Left colon (tissue), 2 donors: Measurements from ENCODE around the gene P2RY13. TPM values are rescaled to one million over a fixed set of nuclear protein-coding genes. Genes with fewer than 3 reads are reported as not detected.
A peak's percentile ranks its signal among the peaks of the same experiment; 100 is the strongest.

ENCODE experiments used
- ATAC-seq: fragments of 200-7000 bp; cut with Tn5 transposase; one replicate; pipeline ENCODE4 v1.9.1; 2020; ENCODE audit warnings: mild to moderate bottlenecking, moderate library complexity
- DNase-seq, 2 donors: peaks; one replicate each; pipeline ENCODE4 v3.0.0-alpha.2; 2020
- intact Hi-C, 2 donors: fragments of 100-400 bp; cut with DNase I in 1 of 2; cut with micrococcal nuclease in 1 of 2; formaldehyde crosslinking; loops; one replicate each; pipeline versions ENCODE4 v1.11.2 to v1.14.0; 2022; cut with DNase I, micrococcal nuclease
- long read RNA-seq: library from polyadenylated mRNA; unstranded; transcript quantifications from one replicate; pipeline ENCODE4 v2.0.0, GENCODE V29; 2021
- total RNA-seq, 2 donors: library from RNA; stranded (reverse); fragmentation: NEBNext Ultra II Directional; extraction: Animal tissue kit (Norgen Biotek cat#: 25700); gene quantifications; one replicate each; pipeline ENCODE4 v1.2.1, GENCODE V29; 2021
- donor health status: DM: no; HTN: no; CAD: no.
- donor health status: DM: yes; HTN: yes; CAD: no.

P2RY13 gene
- 1 to 10 TPM in 1 of 2 donors, under 1 TPM in 1; 0.15 to 1.5 TPM for total RNA-seq
- long read RNA-seq: 0 reads

- no peak for DNase-seq
- intact Hi-C loops: no loop called here
- no peak for ATAC-seq
Observed at GRCh38 chr3:151329363-151329762, at the start of gene P2RY13. P2RY13 (minus strand) TSS chr3:151329549; CDS start chr3:151329528, 21 bp downstream.

- DNase-seq (no peak), ATAC-seq (no peak)
- intact Hi-C loops: no loop called here
Observed at GRCh38 chr3:151377768-151378385, 48.5 kb upstream of the P2RY13 start.

DNA sequence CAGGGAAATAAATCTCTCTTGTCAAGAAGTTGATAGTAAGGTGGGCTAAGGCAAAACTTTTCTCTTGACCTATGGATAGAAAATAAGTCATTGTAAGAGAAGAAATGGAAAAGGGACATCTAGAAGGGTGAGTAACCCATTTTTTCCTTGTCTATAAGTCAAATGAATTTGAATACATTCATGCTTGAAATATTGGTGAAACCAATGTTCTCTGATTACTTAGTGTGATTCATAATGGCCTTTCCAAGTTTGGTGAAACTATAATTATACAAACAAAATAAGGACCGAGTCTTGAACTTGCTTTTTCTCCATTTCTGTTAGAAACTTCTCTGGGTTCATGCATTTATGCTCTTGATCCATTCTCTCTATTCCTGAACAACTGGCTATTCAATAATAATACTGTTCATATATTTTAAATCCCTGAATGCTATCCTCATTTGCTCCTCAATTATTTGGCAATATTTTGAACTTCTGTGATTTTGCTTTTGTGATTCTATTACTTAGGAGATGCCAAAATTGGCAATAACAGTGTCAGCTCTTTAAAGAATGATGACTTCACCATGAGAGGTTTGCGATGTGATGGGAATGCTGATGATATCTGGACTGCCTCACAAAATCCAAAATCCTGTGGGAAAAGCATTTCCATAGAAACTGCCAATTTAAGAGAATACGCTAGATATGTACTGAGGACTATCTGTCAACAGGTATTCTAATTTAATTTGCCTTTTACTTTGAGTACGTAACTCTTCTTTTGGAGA lies 42.9 kb upstream of the P2RY13 start:
- DNase-seq (no peak), ATAC-seq (no peak)
- intact Hi-C loops: no loop called here

GRCh38 chr3:151371526-151371925 lies 42.2 kb upstream of the P2RY13 start:
- no peak for DNase-seq
- intact Hi-C loops: no loop called here
- no peak for ATAC-seq

DNA sequence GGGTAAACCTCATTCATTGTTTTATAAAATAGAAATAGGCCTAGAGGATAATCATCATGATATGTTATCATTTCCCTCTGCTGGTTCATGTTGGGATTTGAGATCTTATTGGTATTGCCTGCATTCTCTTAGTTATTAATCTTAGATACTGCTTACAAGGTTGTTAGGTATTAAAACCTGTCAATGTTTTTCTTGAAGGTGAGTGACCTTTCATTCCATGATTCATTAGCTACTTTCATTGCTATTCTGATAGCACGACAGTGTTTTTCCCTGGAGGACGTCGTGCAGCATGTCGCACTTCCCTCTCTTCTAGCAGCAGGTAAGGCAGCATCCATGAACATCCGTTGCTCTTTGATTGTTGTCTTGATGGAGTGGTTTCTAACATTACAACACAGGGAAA lies 38.1 kb upstream of the P2RY13 start:
- intact Hi-C loops: no loop called here
- DNase-seq (no peak), ATAC-seq (no peak)

- DNase-seq (no peak), ATAC-seq (no peak)
- intact Hi-C loops: no loop called here
Observed at GRCh38 chr3:151366993-151367392, 37.6 kb upstream of the P2RY13 start.

- no peak for ATAC-seq
Observed at GRCh38 chr3:151362751-151363174, 33.4 kb upstream of the P2RY13 start.

DNA sequence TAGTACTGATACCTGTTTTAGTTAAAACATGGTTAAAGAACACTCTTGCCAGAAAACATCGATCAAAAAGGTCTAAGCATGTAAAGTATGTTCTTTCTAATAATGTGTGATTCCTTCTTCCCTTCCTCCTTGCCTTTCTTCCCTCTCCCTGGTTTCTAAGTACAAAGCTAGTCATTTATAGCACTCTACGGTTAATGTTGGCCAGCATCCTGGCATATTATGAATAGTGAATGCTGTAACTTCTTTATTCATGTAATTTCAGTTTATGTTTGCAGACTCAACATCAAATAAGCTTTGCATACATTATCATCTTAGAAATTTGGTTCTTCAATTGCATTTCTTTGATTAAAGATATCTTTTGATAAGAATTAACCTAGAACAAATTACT lies 28.1 kb upstream of the P2RY13 start:
- ATAC-seq: no peak

More at GRCh38 chr3:151362751-151363174, 33.4 kb upstream of the P2RY13 start:
- intact Hi-C loops: no loop called here
- no peak for DNase-seq

DNA sequence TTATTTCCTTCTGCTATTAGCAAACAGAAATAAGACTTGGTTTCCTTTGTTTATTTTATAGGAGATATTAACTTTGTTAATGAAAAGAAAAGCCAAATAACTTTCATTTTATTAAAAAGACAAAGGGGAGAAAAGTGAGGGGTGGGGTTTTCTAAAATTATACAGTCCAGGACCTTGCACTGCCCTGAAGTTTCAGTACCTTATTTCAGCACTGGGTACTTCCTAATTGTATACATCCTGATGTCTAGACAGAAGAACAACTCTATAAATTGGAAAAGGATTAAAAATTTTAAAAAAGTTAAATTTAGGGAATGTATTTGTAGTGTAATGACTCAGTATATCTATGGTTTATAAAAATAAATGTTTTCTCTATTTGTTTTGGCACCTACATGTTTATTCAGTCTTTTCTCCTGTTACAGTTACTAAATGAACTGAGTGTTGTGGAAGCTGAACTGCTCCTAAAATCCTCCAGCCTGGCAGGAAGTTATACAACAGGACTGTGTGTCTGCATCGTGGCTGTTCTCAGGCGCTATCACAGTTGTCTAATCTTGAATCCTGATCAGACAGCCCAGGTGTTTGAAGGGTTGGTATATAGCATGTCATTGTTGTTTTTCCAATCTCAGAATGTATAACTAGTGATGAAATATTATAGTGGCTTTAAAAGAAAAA lies 27.6 kb upstream of the P2RY13 start:
- ATAC-seq (no peak), DNase-seq (no peak)
- intact Hi-C loops: no loop called here

More for the DNA sequence above, 28.1 kb upstream of the P2RY13 start:
- intact Hi-C loops: no loop called here
- DNase-seq: no peak

GRCh38 chr3:151351648-151352047 lies 22.3 kb upstream of the P2RY13 start:
- intact Hi-C loops: no loop called here
- ATAC-seq (no peak), DNase-seq (no peak)

GRCh38 chr3:151351219-151351618 lies 21.9 kb upstream of the P2RY13 start:
- intact Hi-C loops: no loop called here
- no peak for ATAC-seq
- no peak for DNase-seq

DNA sequence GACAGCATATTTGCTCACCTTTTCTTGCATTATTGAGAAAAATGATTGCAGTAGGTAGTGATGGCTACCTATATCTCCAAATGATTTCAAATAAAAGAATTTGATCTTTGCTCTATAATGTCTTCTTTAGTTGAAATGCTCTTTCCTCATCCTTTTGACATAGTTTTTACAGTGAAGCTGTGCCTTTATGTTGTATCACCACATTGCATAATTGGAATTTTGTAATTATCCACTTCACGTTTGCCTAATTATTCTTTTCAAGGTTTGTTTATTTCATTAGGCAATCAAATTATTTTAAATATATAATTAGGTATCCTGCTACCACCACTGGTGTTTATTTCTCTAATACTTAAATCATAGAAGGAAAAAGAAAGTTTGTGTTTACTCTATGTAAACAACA lies 21.3 kb upstream of the P2RY13 start:
- intact Hi-C loops: no loop called here
- no peak for DNase-seq
- no peak for ATAC-seq

- ATAC-seq: no peak
- DNase-seq: peak; percentile 16 to 33
- intact Hi-C loops: no loop called here
Observed at GRCh38 chr3:151347432-151347831, 18.1 kb upstream of the P2RY13 start.

GRCh38 chr3:151346292-151346691 lies 16.9 kb upstream of the P2RY13 start:
- intact Hi-C loops: no loop called here
- DNase-seq (no peak), ATAC-seq (no peak)

- ATAC-seq: no peak
- intact Hi-C loops: no loop called here
- DNase-seq: no peak
Observed at GRCh38 chr3:151345859-151346258, 16.5 kb upstream of the P2RY13 start.

- intact Hi-C loops: no loop called here
- no peak for DNase-seq
- ATAC-seq: no peak
Observed at GRCh38 chr3:151331696-151332095, 2.3 kb upstream of the P2RY13 start.

DNA sequence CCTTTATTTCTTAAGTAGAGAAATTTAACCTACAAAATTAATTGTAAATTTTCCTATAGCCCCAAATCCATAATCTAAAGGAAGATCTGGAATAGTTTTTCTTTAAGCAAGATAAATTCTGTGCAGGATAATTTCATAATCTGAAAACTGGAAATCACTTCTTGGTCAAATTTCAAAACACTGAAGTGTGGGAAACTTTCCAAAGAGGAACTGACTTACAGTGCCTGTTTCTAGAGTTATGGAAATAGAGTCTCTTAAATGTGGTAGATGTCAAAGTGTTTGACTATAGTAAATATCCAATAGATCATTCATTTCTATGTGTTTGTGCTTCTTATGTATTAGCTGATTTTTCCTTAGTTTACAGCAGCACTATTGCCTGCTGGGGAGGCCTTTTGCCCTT lies 1.6 kb upstream of the P2RY13 start:
- ATAC-seq (no peak), DNase-seq (no peak)
- intact Hi-C loops: no loop called here

- ATAC-seq (no peak), DNase-seq (no peak)
- intact Hi-C loops: no loop called here
Observed at GRCh38 chr3:151330379-151330778, 1.0 kb upstream of the P2RY13 start.

- no peak for ATAC-seq
- intact Hi-C loops: no loop called here
- no peak for DNase-seq
Observed at GRCh38 chr3:151328298-151328995, 902 bp downstream of the P2RY13 start.
